ENCODE results near the gene FBXO11. TPM values are rescaled to one million over a fixed set of nuclear protein-coding genes. Genes with fewer than 3 reads are reported as not detected.

The FBXO11 gene
- total and polyA plus RNA-seq, 10 of the 15 experiments (the other 5 are each of a cell fraction or from before 2014, with no cell fraction given) = 5.9 to 38.9 (median 22.5) TPM

DNA sequence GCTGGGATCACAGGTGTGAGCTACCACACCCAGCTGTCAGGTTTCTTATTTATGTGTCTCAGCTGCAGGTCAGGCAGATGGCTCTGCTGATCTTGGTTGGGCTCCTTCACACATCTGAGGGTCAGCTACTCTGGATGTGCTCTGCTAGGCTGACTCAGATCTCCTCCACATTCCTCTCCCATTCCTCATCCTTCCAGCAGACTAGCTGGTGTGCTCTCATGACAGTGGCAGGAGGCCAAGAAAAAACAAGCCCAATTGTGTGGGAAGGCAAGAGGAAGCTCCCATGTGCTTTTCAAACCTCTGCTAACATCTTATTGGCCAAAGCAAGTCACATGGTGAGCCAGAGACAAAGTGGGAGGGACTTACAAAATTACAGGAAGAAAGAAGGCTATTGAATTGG lies 135.1 kb downstream of the FBXO11 start (continued):
- TF ChIP-seq, protein P1, sequence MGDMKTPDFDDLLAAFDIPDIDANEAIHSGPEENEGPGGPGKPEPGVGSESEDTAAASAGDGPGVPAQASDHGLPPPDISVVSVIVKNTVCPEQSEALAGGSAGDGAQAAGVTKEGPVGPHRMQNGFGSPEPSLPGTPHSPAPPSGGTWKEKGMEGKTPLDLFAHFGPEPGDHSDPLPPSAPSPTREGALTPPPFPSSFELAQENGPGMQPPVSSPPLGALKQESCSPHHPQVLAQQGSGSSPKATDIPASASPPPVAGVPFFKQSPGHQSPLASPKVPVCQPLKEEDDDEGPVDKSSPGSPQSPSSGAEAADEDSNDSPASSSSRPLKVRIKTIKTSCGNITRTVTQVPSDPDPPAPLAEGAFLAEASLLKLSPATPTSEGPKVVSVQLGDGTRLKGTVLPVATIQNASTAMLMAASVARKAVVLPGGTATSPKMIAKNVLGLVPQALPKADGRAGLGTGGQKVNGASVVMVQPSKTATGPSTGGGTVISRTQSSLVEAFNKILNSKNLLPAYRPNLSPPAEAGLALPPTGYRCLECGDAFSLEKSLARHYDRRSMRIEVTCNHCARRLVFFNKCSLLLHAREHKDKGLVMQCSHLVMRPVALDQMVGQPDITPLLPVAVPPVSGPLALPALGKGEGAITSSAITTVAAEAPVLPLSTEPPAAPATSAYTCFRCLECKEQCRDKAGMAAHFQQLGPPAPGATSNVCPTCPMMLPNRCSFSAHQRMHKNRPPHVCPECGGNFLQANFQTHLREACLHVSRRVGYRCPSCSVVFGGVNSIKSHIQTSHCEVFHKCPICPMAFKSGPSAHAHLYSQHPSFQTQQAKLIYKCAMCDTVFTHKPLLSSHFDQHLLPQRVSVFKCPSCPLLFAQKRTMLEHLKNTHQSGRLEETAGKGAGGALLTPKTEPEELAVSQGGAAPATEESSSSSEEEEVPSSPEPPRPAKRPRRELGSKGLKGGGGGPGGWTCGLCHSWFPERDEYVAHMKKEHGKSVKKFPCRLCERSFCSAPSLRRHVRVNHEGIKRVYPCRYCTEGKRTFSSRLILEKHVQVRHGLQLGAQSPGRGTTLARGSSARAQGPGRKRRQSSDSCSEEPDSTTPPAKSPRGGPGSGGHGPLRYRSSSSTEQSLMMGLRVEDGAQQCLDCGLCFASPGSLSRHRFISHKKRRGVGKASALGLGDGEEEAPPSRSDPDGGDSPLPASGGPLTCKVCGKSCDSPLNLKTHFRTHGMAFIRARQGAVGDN (IDR thresholded peaks at IDR 0.05) = no peak
- no peak for TF ChIP-seq KLF5 (IDR thresholded peaks at IDR 0.05; ENCODE audit: partially characterized antibody)

DNA sequence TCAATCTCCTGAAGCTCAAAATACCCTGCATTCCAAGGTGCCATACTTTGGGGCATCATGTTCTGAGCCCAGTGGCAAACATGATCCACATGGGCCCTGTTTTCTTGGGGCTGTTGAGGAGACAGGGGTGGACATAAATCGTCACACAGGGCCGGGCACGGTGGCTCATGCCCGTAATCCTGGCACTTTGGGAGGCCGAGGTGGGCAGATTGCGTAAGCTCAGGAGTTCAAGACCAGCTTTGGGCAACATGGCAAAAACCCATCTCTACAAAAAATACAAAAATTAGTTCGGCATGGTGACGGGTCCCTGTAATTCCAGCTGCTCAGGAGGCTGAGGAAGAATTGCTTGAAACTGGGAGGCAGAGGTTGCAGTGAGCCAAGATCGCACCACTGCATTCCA lies 137.0 kb downstream of the FBXO11 start:
- in situ Hi-C loops (cut with MboI) = loop anchor here (5.0 kb wide), 2 partner anchors 322 to 432 kb away; no protein-coding TSS in a partner anchor
- CTCF ChIA-PET = interaction anchor here (0.5 to 5.2 kb wide), 8 partner anchors 13 to 434 kb away, joined by 3 to 98 read pairs (median 4); partner anchors contain the start of gene MSH6
- no peaks in the 10 kb centered on the region for H3K27me3 ChIP-seq (replicated peaks in 1 of 2; ENCODE audit: control insufficient read depth in 2 of 2, insufficient read depth in 2 of 2, low read length in 1 of 2)
- no peak overlapping the region for H3K4me3 ChIP-seq
- SMC1A ChIA-PET (ENCODE audit: uncharacterized antibody, unreplicated experiment) = interaction anchor here (0.8 to 5.3 kb wide), 6 partner anchors 10 to 434 kb away, joined by 3 to 94 read pairs (median 3); no protein-coding TSS in a partner anchor
- no peak overlapping the region for H2AFZ ChIP-seq (ENCODE audit: control insufficient read depth, low read depth, low read length)
- FAIRE-seq (no peak), ATAC-seq (no peak), DNase-seq (ENCODE audit: low read depth, low spot score) (no peak)
- 87% methylated on average over 9 of the region's 9 CpGs for WGBS (ENCODE audit: insufficient coverage, insufficient replicate concordance, low lambda C conversion rate, missing lambda C conversion rate)
- no peak overlapping the region for H3K4me2 ChIP-seq (ENCODE audit: control insufficient read depth, insufficient read depth)
- no peaks in the 10 kb centered on the region for H3K4me1 ChIP-seq (ENCODE audit: control insufficient read depth, insufficient read depth, low read length)
- intact Hi-C loops (cut with micrococcal nuclease; ENCODE audit: unreplicated experiment) = loop anchor here (2.0 to 5.0 kb wide), 2 partner anchors 112 to 249 kb away; no protein-coding TSS in a partner anchor
- POLR2A ChIA-PET = interaction anchor here (1.2 kb wide), 1 partner anchor 11 kb away, joined by 4 read pairs; no protein-coding TSS in a partner anchor
- no peaks in the 10 kb centered on the region for H4K20me1 ChIP-seq (ENCODE audit: control insufficient read depth, insufficient read depth)
- no peaks in the 10 kb centered on the region for H3K36me3 ChIP-seq (ENCODE audit: control insufficient read depth in 2 of 2, insufficient read depth in 2 of 2, low read length in 1 of 2)
- no peak overlapping the region for H3K27ac ChIP-seq (ENCODE audit: control insufficient read depth, insufficient read depth)
- H3K9me3 ChIP-seq (replicated peaks; ENCODE audit: control insufficient read depth, insufficient read depth, low read length) = no peaks in the 10 kb centered on the region
- RAD21 ChIA-PET (ENCODE audit: unreplicated experiment) = interaction anchor here (2.2 to 4.5 kb wide), 3 partner anchors 115 to 433 kb away, joined by 11 to 74 read pairs (median 14); no protein-coding TSS in a partner anchor
- no TSS peak for BruUV-seq (replicated peaks)
- H3K9ac ChIP-seq (ENCODE audit: control insufficient read depth, insufficient read depth, low read length) = no peak overlapping the region
- TF ChIP-seq NFYA (IDR thresholded peaks at IDR 0.05; ENCODE audit: borderline replicate concordance, low read depth, low read length) (no peak), MXI1 (IDR thresholded peaks at IDR 0.05; ENCODE audit: low read depth, low read length) (no peak), POLR2AphosphoS2 (IDR thresholded peaks at IDR 0.05; ENCODE audit: low read depth, low read length) (no peak), HCFC1 (IDR thresholded peaks at IDR 0.05; ENCODE audit: low read length) (no peak), NR2C1 (IDR thresholded peaks at IDR 0.05) (no peak), MYC (IDR thresholded peaks at IDR 0.05; ENCODE audit: insufficient read depth, insufficient read length, insufficient replicate concordance, low read length, severe bottlenecking) (no peak), SMAD1 (IDR thresholded peaks at IDR 0.05; ENCODE audit: low read depth, partially characterized antibody) (no peak), ZBED1 (IDR thresholded peaks at IDR 0.05; ENCODE audit: borderline replicate concordance) (no peak), PAX5 (IDR thresholded peaks at IDR 0.05; ENCODE audit: borderline replicate concordance, low read depth, low read length) (no peak), RELA (IDR thresholded peaks at IDR 0.05; ENCODE audit: borderline replicate concordance, partially characterized antibody) (no peak), SIN3A (IDR thresholded peaks at IDR 0.05; ENCODE audit: low read depth, low read length) (no peak)
- TF ChIP-seq, protein P2, sequence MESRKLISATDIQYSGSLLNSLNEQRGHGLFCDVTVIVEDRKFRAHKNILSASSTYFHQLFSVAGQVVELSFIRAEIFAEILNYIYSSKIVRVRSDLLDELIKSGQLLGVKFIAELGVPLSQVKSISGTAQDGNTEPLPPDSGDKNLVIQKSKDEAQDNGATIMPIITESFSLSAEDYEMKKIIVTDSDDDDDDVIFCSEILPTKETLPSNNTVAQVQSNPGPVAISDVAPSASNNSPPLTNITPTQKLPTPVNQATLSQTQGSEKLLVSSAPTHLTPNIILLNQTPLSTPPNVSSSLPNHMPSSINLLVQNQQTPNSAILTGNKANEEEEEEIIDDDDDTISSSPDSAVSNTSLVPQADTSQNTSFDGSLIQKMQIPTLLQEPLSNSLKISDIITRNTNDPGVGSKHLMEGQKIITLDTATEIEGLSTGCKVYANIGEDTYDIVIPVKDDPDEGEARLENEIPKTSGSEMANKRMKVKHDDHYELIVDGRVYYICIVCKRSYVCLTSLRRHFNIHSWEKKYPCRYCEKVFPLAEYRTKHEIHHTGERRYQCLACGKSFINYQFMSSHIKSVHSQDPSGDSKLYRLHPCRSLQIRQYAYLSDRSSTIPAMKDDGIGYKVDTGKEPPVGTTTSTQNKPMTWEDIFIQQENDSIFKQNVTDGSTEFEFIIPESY (IDR thresholded peaks at IDR 0.05) = no peak
- no peaks in the 10 kb centered on the region for H3K79me2 ChIP-seq (ENCODE audit: control insufficient read depth, insufficient read depth, low read length)

All from GM12878 (cell line).